HUES48 (cell line): ENCODE results near the gene KCNAB2.

Experiments used
- H3K27ac ChIP-seq: one replicate; pipeline ENCODE4 v1.7.0; 2013; ENCODE audit warnings: low read depth, low read length, inconsistent platforms
- H3K27me3 ChIP-seq: 2 replicates; pipeline ENCODE4 v1.6.1; 2013; ENCODE audit warnings: mild to moderate bottlenecking, low read length; ENCODE audit not compliant: control insufficient read depth, insufficient read depth
- H3K36me3 ChIP-seq: 2 replicates; pipeline ENCODE4 v1.6.1; 2013; ENCODE audit warnings: low read length; ENCODE audit not compliant: control insufficient read depth, insufficient read depth
- H3K4me1 ChIP-seq: 2 replicates; pipeline ENCODE4 v1.6.1; 2013; ENCODE audit warnings: mild to moderate bottlenecking, low read length; ENCODE audit not compliant: control insufficient read depth, insufficient read depth
- H3K4me3 ChIP-seq: 2 replicates; pipeline ENCODE4 v1.5.1; 2013; ENCODE audit warnings: mild to moderate bottlenecking, low read depth, low read length
- H3K9ac ChIP-seq: 2 replicates; pipeline ENCODE4 v1.6.1; 2013; ENCODE audit warnings: mild to moderate bottlenecking, low read depth, low read length, moderate library complexity
- H3K9me3 ChIP-seq: 2 replicates; pipeline ENCODE4 v1.6.1; 2013; ENCODE audit warnings: low read length; ENCODE audit not compliant: control insufficient read depth, insufficient read depth

Gene KCNAB2

GRCh38 chr1:6045561-6045960, at the start of gene KCNAB2:
TSS of gene KCNAB2 (plus strand) at chr1:6045888. CDS start at chr1:6051537, 5,649 bp downstream.
- no peak within 1 kb of the TSS for H3K27ac ChIP-seq
- H3K4me1 ChIP-seq: no peaks in the 10 kb centered on the region
- H3K4me3 ChIP-seq: no peak within 1 kb of the TSS
- no peaks in the 10 kb centered on the region for H3K9me3 ChIP-seq
- H3K9ac ChIP-seq: no peak within 1 kb of the TSS
- H3K27me3 ChIP-seq: no peaks in the 10 kb centered on the region
- no peaks in the 10 kb centered on the region for H3K36me3 ChIP-seq

- H3K9me3 ChIP-seq: no peaks in the 10 kb centered on the region
- peaks cover 17% of the 10 kb centered on the region for H3K27me3 ChIP-seq
- no peaks in the 10 kb centered on the region for H3K36me3 ChIP-seq
- H3K4me3 ChIP-seq: no peak overlapping the region
- no peak overlapping the region for H3K27ac ChIP-seq
- H3K9ac ChIP-seq: no peak overlapping the region
- H3K4me1 ChIP-seq: peaks cover 9% of the 10 kb centered on the region
Measured at GRCh38 chr1:5996641-5997270, 48.9 kb upstream of the KCNAB2 start.

DNA sequence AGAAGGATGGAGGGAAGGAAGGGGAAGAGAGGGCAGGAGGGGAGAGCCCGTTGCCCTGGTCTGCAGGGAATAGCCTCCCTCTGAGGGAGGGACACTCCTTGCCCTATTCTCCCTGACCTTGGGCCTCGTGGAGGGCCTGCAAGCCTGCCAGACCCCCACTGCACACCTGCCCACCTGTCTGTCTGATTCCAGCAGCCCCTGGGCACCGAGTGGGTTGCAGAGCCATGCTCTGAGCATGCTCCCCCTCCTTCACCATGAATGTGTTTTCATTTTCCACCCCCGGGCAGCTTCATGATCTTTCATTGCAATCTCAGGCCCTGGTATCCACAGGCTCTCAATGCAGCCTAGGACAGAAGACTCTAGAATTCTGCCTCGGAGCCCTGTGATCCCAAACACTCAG, 48.4 kb upstream of the KCNAB2 start:
- no peaks in the 10 kb centered on the region for H3K36me3 ChIP-seq
- H3K27ac ChIP-seq: no peak overlapping the region
- H3K27me3 ChIP-seq: peaks cover 17% of the 10 kb centered on the region
- no peak overlapping the region for H3K4me3 ChIP-seq
- peaks cover 9% of the 10 kb centered on the region for H3K4me1 ChIP-seq
- no peak overlapping the region for H3K9ac ChIP-seq
- H3K9me3 ChIP-seq: no peaks in the 10 kb centered on the region

DNA sequence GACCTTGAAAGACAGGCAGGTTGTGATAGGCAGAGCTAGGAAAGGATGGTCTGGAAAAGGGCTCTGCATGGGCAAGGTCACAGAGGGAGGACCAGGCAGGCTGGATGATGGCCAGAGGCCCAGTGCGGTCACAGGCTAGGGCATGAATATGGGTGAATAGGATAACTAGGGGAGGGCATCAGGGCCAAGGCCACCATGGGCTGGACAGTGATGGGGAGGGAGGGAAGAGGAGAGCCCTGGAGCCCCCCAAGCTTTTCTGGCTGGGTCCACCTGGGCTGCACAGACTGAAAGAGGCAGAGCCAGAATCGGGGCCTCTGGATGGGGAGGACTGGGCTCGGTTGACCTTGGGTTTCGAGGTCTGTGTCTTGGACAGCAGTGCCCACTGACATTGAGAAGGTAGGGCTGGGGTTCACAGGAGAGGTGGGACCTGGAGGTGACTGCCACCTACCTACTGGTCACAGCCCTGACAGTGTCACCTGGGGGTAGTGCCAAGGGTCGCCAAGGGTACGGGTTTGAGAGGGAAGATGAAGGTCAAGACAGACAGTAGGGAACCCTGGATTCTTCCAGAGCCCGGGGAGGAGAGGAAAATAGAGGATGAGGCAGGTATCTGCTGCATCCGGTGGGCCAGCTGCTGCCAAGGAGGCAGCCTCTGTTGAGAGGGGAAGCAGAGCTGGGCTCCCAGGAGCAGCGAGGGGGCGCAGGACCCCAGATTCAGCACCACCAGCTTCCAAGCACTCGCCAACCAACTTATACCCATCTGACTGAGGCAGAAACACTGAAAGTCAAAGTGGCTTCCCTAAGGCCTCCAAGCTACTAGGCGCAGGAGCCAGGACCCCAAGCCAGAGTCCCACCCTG, 47.4 kb upstream of the KCNAB2 start:
- no peaks in the 10 kb centered on the region for H3K36me3 ChIP-seq
- H3K27me3 ChIP-seq: peaks cover 17% of the 10 kb centered on the region
- H3K27ac ChIP-seq: no peak overlapping the region
- H3K9ac ChIP-seq: no peak overlapping the region
- peaks cover 18% of the 10 kb centered on the region for H3K4me1 ChIP-seq
- H3K4me3 ChIP-seq: no peak overlapping the region
- no peaks in the 10 kb centered on the region for H3K9me3 ChIP-seq

DNA sequence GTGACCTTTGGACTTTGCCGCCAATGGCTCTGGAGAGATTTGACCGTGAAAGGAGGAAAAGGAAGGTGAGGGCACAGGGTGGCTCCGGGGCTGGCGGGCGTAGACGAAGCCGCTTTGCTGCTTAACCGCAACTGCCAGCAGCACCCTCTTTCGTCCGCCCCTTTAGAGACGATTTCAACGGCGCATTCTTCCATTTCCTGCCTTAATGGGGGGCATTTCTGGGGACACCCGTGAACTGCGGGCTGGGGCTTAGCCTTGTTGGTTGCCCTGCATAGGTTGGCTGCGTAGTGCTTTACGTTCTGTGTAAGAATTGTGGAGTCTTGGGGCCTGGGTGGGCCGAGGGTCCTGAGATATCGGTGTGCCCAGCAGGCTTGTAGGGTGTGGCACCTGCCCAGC, 46.8 kb upstream of the KCNAB2 start:
- Histone ChIP-seq H3K4me3 (no peak overlapping the region), H3K4me1 (peaks cover 13% of the 10 kb centered on the region), H3K9ac (no peak overlapping the region), H3K36me3 (no peaks in the 10 kb centered on the region), H3K9me3 (no peaks in the 10 kb centered on the region), H3K27ac (no peak overlapping the region), H3K27me3 (peaks cover 15% of the 10 kb centered on the region)

DNA sequence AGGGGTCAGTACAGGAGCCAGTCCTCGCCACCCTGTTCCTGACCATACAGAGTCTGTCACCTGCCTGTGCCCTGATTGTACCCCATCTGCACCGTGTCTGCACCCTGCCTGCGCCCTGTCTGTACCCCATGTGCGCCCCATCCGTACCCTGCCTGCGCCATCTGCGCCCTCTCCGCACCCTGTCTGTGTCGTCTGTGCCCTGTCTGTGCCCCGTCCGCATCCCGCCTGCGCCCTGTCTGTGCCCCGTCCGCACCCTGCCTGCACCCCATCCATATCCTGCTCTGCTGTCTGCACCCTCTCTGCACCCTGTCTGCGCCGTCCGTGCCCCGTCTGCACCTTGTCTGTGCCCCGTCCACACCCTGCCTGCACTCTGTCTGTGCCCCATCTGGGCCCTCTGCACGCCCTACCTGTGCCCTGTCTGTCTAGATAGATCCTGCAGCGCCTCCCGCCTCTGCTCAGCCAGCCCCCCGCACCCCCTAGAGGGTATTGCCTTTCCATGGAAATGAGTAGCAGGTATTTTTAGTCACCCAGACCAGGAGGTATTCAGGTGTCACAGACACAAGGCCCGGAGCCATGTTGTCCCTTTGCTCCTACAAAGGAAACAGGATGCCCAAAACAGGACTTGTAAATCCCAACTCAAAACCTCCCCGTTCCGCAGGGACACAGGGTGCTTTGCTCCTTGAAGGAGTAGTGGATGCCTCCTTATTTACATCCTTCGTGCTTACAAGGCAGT, 45.8 kb upstream of the KCNAB2 start:
- H3K36me3 ChIP-seq: no peaks in the 10 kb centered on the region
- no peaks in the 10 kb centered on the region for H3K9me3 ChIP-seq
- H3K27ac ChIP-seq: no peak overlapping the region
- H3K4me3 ChIP-seq: no peak overlapping the region
- H3K4me1 ChIP-seq: peaks cover 17% of the 10 kb centered on the region; the same call in 1 of the 2 replicates
- peaks cover 6% of the 10 kb centered on the region for H3K27me3 ChIP-seq
- no peak overlapping the region for H3K9ac ChIP-seq

DNA sequence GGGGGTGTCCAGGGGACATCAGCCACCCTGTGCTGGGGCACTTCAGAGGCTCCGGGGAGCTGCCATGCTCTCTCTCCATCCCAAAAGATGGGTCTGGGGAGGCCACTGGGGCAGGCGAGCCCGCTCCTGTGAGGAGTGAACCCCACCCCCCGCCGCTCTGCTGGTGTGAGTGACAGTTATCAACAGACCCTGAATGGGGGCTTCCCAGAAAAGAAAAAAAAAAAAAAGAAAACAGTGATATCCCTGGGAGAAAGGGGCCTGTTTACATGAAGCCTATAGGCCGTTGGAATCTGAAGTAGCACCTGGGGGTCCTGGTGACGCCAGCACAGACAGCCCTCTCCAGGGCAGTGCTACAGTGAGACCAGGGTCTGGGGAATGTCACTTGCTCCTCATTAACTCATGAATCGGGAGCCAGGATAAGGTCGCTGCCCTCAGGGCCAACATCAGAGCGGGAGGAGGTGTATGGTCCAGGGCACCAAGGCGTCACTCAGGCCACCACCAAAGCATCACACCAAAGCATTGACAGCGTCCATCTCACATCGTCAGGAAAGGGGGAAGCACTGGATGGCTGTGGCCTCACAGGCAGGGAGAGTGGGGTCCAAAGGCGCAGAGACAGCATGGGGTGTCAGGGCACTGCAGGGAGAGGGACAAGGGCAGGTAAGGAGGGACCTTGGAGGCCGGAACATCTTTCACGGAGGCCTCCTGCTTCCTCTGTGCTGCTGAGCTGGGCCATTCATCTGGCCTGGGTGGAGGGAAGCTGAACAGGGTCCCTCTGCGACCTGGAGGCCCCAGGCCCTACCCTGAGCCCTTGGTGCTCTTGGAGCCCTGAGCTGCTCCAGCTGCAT, 45.0 kb upstream of the KCNAB2 start:
- Histone ChIP-seq H3K4me3 (no peak overlapping the region), H3K27ac (no peak overlapping the region), H3K36me3 (no peaks in the 10 kb centered on the region), H3K9ac (no peak overlapping the region), H3K9me3 (no peaks in the 10 kb centered on the region), H3K4me1 (peaks cover 17% of the 10 kb centered on the region; the same call in 1 of the 2 replicates), H3K27me3 (no peaks in the 10 kb centered on the region)

DNA sequence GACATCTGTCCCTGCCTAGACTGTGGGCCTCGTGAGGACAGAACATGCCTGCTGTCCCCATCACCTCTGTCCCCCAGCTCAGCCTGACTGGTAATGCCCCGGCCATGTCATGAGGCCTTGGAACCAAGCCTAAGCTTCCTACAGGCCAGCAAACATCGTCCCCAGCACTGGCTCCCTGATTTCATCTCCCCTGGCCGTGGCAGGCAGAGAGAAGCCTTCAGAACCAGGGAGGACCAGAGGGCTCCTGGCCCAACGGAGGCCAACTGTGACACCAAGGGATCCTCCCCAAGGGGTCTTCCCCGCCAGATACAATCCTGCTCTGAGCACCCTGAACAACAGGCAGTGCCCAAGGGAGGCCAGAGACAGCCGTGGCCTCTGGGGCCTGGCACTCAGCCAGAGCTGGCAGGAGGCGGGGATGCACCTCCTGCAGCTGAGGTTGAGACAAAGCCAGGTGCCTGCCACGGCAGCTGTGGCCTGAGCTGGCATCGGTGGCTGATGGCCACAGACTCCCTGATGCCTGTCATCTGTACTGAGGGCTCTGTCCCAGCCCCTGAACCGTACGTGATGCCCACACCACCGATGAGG, 43.6 kb upstream of the KCNAB2 start:
- no peak overlapping the region for H3K9ac ChIP-seq
- H3K27ac ChIP-seq: no peak overlapping the region

GRCh38 chr1:6002714-6003501, 42.8 kb upstream of the KCNAB2 start:
- no peaks in the 10 kb centered on the region for H3K27me3 ChIP-seq
- no peaks in the 10 kb centered on the region for H3K9me3 ChIP-seq
- no peak overlapping the region for H3K27ac ChIP-seq
- no peak overlapping the region for H3K9ac ChIP-seq
- no peak overlapping the region for H3K4me3 ChIP-seq
- no peaks in the 10 kb centered on the region for H3K36me3 ChIP-seq
- H3K4me1 ChIP-seq: peaks cover 17% of the 10 kb centered on the region; the same call in 1 of the 2 replicates

More for the DNA sequence above, 43.6 kb upstream of the KCNAB2 start:
- H3K27me3 ChIP-seq: no peaks in the 10 kb centered on the region
- H3K4me1 ChIP-seq: peaks cover 17% of the 10 kb centered on the region; the same call in 1 of the 2 replicates
- no peak overlapping the region for H3K4me3 ChIP-seq
- no peaks in the 10 kb centered on the region for H3K9me3 ChIP-seq
- H3K36me3 ChIP-seq: no peaks in the 10 kb centered on the region
